OCI-M2 (cell line): ENCODE results near the gene IL13RA2.

Experiments used
- DNase-seq: peaks from one replicate; lab custom pipeline; 2025; ENCODE audit not compliant: unreplicated experiment; lab: John Stamatoyannopoulos, UW

The IL13RA2 gene, protein sequence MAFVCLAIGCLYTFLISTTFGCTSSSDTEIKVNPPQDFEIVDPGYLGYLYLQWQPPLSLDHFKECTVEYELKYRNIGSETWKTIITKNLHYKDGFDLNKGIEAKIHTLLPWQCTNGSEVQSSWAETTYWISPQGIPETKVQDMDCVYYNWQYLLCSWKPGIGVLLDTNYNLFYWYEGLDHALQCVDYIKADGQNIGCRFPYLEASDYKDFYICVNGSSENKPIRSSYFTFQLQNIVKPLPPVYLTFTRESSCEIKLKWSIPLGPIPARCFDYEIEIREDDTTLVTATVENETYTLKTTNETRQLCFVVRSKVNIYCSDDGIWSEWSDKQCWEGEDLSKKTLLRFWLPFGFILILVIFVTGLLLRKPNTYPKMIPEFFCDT

DNA sequence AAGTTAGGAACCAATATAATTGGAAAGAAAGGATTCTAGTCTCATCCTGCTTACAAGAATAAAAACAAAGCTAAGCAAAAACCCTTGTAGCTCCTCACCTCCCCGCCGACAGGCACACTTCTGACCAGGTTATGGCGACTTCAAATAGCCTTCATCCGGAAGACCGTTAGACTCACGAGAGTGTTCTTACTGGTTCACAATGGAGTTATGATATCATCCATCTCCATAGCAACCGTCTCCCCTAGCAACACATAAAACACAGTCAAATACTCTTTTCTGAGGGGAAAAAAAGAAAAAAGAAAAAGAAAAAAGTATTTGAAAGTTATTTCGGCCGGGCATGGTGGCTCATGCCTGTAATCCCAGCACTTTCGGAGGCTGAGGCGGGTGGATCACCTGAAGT is at the start of gene IL13RA2:
IL13RA2 (minus strand) TSS at position 162 of the 400 bp plus-strand sequence. CDS start 347 bp downstream, outside the sequence.
- no peak for DNase-seq

DNA sequence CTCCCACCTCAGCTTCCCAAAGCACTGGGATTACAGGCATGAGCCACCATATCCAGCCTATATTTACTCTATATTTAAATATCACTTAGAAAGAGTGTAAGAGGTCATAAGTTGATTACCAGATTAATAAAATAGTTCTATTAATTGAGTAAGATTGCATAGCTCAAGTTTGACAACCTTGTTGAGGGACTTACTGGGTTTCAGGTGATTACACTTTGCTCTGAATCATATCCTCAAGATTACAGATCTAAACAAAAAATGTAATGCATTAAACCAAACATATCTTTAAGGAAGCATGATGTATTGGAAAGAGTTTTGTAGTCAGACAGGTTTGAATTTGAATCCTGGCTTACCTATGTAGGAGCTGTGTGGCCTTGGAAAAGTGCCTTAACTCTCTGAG is 47.9 kb upstream of the IL13RA2 start:
- DNase-seq, result no peak

DNA sequence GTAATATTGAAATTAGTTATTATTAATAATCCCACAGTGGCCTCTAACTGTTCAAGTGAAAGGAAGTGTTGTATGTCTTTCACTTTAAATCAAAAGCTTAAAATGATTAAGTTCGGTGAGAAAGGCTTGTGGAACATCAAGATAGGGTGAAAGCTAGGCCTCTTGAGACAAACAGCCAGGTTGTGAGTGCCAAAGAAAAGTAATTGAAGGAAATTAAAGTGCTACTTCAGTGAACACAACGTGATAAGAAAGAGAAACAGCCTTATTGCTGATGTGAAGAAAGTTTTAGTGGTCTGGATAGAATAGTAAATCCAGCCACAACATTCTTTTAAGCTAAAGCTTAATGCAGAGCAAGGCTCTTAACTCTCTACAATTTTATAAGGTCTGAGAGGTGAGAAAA is 42.6 kb upstream of the IL13RA2 start:
- no peak for DNase-seq

DNA sequence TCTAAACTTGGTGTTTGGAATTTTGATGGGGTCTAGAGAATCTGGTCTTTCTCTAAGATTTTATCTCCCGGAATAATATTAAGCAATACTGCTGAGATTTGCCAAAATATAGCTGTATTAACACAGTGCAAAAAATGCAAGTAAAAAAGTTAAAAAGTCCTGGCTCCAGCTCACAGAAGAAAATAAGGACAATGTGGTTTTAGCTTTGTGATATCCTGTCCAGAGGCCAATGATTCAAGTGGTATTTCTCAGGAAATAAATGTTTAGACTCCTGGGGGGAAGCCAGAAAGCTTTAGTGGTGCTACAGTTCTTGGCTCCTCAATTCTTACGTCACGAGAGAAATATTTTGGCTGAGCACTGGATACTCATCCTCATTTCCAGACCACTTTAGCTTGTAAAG is 40.9 kb upstream of the IL13RA2 start:
- DNase-seq, result no peak

DNA sequence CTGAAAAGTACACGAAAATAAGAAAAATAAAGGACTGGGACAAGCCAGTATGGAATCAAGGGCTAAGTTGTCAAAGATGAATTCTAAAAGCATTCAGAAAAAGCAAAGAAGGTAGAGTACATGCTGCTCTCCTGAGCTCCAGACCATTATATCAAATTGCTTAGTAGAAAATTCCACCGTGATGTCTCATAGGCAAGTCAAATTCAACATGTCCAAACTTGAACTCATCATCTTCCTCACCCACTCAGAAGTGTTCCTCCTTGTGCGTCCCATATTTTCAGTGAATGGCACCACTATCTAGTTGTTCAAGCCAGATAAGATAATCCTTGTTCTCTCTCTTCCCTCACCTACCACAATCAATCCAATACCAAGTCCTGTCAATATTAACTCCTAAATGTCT is 37.5 kb upstream of the IL13RA2 start:
- no peak for DNase-seq

DNA sequence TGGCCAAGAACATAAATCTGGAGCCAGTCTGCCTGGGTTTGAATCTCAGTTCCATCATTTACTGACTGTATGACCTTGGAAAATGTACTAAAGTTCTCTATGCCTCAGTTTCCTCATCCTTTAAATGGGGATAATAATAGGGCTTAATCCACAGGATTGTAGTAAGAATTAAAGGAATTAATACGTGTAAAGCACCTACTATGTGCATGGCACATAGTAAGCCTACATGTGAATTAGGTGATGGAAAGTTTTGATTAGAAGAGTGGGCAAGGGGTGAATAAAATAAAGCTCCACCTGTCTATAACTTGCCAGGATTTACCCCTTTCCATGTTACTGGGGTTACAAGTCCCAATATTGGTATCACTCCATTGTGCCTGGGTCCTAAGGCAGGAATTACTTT is 35.8 kb upstream of the IL13RA2 start:
- no peak for DNase-seq

DNA sequence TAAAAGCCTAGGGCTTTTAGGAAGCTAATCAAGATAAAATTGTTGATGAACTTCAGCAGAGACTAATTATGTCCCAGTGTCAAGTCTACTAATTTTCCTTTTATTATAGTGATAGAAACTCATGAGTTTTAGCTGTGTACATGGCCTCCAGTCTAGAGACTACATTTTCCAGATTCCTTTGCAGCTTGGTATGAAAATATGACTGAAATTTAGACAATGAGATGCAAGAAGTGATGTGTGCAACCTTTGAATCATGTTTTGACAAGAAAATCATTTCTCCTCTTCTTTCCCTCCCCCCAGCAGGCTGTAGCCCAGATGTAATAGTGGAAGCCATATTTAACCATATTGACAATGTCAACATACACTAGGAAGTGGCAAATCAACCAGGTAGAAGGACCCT is 30.3 kb upstream of the IL13RA2 start:
- DNase-seq, result no peak

DNA sequence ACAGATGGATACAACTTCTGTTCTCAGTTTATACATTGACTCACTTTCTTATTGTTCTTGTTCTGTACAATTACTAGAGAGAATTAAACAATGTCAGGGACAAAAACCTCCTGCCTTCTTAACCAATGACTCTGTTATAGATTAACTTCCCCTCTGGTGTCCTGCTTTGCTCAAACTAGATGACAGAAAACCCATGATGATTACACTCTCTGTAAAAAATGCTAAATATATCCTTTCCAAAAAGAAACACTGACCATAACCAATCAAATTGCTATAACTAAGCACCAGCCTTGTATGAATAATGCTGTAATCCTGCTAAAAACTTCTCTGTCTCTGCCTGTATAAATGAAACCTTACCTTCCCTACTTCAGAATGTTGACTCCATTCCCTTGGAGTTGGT is 29.8 kb upstream of the IL13RA2 start:
- no peak for DNase-seq

DNA sequence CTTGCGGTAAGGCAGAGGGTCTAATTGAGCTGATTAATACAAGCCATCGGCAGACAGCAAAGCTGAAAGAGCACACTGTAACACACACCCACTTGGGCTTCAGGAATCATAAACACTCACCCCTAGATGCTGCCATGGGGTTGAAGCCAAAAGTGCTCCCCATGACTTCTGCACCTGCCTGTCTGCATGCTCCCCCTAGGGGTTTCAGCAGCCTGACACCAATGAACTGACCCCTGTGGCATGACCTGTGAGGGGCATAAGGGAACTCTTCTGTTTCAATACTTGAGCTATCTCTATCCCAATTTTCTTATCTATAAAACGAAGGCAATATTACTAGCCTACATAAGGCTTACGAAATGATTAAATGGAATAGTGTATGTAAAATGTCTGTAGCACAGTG is 23.0 kb upstream of the IL13RA2 start:
- no peak for DNase-seq

DNA sequence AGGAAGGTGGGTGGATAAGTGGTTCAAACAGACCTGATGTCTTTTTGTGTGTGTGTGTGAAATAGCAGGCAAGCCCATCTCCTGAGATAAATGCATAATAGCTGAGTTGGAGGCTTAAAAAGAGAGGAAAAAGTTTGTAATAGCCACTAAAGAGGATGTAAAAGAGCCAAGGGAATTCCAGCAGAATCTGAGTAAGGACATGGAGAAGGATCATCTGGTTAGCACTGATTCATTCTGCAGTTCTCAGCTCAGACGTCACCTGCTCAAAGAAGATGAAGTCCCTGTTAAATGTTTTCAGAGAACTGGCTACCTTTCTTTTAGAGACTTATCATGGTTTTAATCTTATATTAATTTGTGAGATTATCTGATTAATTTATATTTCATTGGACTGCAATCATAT is 21.0 kb upstream of the IL13RA2 start:
- no peak for DNase-seq

DNA sequence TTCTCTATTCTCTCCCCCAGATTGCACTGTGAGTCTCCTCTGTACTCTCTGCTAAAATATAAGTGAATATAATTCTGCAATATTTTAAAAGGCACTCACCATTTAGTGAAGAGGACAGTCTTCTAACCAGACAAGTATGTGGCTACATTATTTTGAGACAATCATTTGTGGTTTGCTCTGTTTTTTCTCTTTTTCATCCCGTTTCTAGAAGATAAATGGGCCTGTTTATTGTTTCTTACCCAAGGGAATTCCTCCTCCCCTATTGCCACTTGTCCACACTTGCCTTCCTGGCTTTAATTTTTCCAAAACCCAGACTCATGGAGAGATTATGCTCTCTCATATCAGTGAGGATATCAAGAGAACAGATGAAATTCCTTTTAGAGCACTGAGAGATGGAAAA is 18.6 kb upstream of the IL13RA2 start:
- DNase-seq, result no peak

DNA sequence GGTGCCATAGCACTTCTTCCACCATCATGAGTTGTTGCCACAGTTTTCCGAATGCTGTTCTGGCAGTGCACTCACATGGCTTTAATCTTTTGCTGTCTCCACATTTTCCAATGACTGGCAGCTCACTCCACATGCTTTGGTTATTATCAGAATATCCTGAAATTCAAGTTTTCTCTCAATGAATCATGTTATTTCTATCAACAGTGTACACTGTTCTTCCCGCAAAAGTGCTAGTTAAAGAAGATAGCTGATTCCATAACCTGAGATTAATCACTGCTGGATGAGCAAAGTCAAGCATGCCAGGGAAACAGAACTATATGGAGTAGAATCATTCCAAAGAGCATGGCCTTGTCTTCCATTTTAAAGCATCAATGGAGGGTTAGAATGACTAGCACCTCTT is 14.6 kb upstream of the IL13RA2 start:
- DNase-seq, result no peak

DNA sequence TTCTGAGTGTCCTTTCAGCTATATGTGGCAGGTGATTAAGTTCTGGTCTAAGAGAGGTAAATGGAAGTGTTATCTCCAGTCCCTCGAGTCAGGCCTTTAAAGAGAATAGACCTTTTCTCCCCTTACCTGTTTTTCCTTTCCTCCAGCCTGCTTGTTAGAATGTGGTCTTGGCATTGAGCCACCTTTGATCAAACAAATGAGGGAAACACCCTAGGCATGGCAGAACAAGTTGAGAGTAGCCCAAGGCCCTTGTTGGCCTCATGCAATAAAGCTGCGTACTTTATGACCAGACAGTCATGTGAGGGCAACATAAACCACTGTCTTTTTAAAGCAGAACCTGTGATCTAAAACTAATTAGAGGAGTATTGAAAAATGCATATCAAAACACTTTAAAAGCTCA is 13.2 kb upstream of the IL13RA2 start:
- no peak for DNase-seq

DNA sequence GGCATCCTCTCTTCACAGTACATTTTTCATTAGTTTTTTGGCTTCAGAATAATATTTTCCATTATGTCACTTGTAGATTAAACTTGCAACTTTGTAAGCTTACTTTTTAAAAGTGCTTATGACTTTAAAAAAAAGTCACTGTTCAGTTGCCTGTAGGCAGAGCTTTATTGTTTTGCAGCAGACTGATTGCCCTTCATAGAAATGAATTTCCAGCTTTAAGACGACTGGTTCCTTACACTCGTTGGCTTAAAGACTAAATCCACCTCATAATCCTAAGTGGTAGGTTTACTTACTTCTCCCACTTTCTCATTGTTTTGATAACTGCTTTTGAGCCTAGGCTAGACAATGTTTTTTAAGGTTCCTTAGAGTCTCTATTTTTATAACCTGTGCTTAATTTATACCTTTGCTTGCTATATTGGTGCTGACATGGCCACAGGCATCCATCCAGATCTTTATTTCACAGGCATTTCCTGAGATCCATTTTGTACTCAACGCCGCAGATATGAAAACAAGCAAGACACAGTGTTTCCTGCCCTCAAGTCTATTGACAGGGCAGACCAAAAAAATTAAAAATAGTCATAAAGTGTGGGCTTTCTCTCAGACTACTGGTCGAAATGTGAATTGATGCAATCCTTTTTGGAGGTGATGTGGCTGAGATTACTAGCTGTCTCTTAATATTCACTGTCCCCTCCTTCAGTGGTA is 12.6 kb upstream of the IL13RA2 start:
- no peak for DNase-seq

DNA sequence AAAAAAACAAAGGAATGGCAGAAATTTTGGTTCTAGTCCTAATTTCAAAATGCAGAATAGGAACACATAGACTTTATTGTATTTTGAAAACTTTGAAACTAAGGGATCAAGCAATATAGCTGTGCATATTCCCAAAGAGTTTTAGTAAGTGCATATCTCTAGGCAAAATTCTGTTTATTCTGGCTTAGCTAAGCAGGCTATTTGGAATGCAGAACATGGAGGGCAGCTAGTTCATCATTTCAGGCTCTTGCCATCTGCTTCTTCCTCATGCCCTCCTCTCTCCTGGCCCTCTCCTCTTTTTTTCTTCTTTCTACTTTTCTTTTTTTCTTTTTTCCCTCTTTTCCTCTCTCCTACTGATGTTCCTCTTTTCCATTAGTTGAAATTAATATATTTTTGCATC is 12.0 kb upstream of the IL13RA2 start:
- no peak for DNase-seq

DNA sequence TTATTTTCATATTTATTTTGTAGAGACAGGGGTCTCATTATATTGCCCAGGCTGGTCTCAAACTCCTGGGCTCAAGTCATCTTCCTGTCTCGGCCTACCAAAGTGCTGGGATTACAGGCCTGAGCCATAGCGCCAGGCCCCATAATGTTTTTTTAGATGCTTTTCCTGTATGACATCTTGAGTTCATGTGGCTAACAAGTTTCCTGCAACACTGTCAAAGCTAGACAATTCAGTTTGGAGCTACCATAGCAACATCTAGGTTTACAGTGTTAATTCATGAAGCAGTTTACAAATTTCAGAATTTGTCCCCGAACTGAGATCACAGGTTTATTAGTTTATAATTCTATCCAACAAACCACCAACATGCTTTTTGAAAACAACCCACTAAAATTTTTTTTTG is 6.4 kb upstream of the IL13RA2 start:
- DNase-seq, result no peak

DNA sequence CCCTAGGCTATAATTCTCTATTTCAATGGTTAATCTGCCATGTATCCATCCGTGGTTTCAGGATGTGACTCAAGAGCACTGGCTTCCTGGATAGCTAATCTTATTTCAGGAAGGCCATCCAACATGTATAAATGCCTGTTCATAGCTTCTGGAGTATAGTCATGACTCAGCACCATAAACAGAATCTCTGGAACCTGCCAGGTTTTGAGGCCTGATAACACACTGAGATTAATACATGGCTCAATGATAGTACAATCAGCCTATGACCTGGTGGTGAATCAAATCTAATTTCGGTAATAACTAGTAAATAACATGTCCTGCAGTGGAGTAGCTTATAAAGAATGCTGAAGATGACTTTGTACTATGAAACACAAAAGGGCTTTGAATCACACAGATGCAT is 5.7 kb upstream of the IL13RA2 start:
- DNase-seq, result no peak

DNA sequence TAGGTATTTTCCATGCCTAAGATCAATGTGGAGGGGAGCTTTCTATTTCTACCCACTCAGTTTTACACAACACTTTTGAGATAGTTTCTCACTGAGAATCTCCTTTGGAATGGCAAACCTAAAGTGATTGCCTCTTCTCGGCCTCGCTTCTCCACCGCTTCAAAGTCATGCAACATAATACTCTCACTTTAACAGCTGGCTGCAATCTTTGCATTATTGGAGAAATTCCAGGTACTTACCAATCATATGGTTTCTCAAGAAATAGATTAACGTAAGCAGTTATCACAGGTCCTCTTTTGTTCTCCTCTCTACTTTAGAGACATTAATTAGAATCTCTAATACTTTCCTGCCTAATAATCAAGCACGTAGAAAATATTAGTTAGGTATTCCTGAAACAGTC is 3.7 kb upstream of the IL13RA2 start:
- no peak for DNase-seq

DNA sequence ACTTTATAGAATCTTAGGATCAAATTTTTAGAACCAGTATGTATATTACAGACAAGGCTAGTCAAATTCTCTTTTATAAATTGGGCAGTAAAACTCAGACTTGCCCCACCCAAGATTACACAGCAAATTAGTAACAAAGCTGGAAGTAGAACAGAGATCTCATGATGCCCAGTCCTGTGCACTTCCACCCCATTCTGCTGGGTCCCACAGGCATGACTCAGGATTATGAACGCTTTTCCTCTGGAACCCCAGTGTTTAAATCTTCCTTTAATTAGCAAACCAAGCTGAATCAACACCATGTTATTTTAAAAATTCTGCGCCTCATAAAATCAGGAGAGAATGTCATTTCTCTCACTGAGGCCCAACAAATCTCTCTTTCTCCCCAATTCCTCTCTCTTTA is 1.5 kb upstream of the IL13RA2 start:
- no peak for DNase-seq

DNA sequence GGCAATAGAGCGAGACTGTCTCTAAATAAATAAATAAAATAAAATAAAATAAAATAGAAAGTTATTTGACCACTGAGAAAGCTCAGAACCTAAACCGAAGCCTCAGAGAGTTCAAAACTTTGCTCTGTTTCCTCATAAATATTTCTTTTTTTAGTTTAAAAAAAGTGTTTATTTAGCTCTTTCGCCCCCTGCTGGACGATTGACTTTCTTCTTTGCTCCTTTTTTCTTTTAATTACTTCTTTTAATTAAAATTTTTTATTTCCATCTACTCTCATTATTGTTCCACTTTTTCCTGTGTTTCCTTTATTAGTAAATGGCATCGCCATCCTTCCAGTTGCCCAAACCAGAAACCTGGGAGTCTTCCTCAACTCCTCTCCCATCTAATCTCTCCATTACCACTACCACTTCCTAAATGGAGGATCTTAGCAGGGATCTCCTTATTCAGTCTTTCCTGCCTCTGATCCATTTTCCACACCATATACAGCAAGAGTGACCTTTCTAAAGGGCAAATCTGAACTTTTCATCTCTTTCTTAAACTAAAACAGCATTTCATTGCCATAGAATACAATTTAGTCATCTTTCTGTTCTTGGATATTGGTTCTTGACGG is 728 bp upstream of the IL13RA2 start:
- DNase-seq, result no peak

DNA sequence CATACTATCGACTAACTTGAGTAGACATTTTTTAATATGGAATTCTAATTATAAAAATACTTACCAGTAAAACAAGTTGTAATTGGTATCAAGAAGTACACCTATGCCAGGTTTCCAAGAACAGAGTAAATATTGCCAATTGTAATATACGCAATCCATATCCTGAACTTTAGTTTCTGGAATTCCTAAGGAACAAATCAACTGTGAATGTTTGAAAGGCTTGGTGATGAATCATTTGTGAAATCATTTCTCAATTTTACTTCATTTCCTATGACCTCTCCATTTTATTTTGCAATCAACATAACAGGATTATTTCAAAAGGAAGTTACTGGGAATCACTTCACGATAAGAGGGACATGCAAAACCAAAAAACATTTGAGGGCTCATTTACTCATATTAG is 3.7 kb downstream of the IL13RA2 start:
- DNase-seq, result no peak

DNA sequence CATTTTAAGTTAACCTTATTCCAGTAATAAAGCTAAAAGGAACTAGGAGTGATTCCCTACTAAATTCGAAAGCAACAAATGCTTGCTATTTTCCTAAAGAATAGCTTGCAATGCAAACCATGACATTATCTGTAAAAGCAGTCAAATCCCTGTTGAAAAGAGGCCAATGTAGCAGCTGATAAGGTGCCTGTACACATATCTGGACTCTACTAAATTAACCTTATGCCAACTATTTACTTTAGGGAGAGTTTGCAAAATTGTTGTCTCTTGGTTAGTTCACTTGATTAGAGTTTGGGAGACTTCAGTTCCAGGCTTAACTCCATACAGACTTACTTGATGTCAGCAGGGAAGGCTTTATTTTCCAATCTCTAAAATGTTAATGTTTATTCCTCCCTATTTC is 6.0 kb downstream of the IL13RA2 start:
- DNase-seq, result no peak
